Mesendoderm (in vitro differentiated cells): ENCODE results near the gene SLC30A4.

Experiments
- DNase-seq: peaks from one replicate; pipeline ENCODE4 v3.0.0; 2013
- H2AK5ac ChIP-seq: 2 replicates; pipeline ENCODE4 v1.6.1; 2013; ENCODE audit warnings: low read length, inconsistent platforms
- H2BK120ac ChIP-seq: 2 replicates; pipeline ENCODE4 v1.6.1; 2013; ENCODE audit warnings: low read depth, mild to moderate bottlenecking, low read length, moderate library complexity, mixed read lengths
- H2BK15ac ChIP-seq: replicated peaks from 2 replicates; pipeline ENCODE4 v1.6.1; 2013; ENCODE audit warnings: low read depth, mild to moderate bottlenecking, moderate library complexity
- H2BK5ac ChIP-seq: 2 replicates; pipeline ENCODE4 v1.6.1; 2013; ENCODE audit warnings: low read length, inconsistent platforms
- H3K18ac ChIP-seq: 2 replicates; pipeline ENCODE4 v1.6.1; 2013; ENCODE audit warnings: mild to moderate bottlenecking, low read length, mixed read lengths
- H3K23ac ChIP-seq: one replicate; pipeline ENCODE4 v1.6.1; 2013; ENCODE audit warnings: low read length
- H3K27ac ChIP-seq: 2 replicates; pipeline ENCODE4 v1.5.1; 2013; ENCODE audit warnings: low read depth, mild to moderate bottlenecking, inconsistent platforms, low read length, moderate library complexity
- H3K27me3 ChIP-seq: 2 replicates; pipeline ENCODE4 v1.6.1; 2013; ENCODE audit warnings: low read length, control low read depth, mild to moderate bottlenecking, inconsistent platforms; ENCODE audit not compliant: insufficient read depth, poor library complexity
- H3K36me3 ChIP-seq: 2 replicates; pipeline ENCODE4 v1.6.1; 2013; ENCODE audit warnings: low read length, inconsistent platforms; ENCODE audit not compliant: control insufficient read depth, insufficient read depth
- H3K4ac ChIP-seq: one replicate; pipeline ENCODE4 v1.6.1; 2013; ENCODE audit warnings: low read depth, mild to moderate bottlenecking, low read length, moderate library complexity
- H3K4me1 ChIP-seq: 2 replicates; pipeline ENCODE4 v1.6.1; 2013; ENCODE audit warnings: low read depth, low read length, inconsistent platforms; ENCODE audit not compliant: control insufficient read depth
- H3K4me2 ChIP-seq: 2 replicates; pipeline ENCODE4 v1.6.1; 2013; ENCODE audit warnings: low read length
- H3K4me3 ChIP-seq: 2 replicates; pipeline ENCODE4 v1.5.1; 2013; ENCODE audit warnings: mild to moderate bottlenecking, low read length
- H3K56ac ChIP-seq: one replicate; pipeline ENCODE4 v1.6.1; 2013; ENCODE audit warnings: low read length
- H3K79me1 ChIP-seq: 2 replicates; pipeline ENCODE4 v1.6.1; 2013; ENCODE audit warnings: low read length, inconsistent platforms
- H3K79me2 ChIP-seq: 2 replicates; pipeline ENCODE4 v1.6.1; 2013; ENCODE audit warnings: mild to moderate bottlenecking, low read length; ENCODE audit not compliant: control insufficient read depth, insufficient read depth
- H3K9ac ChIP-seq: 2 replicates; pipeline ENCODE4 v1.6.1; 2013; ENCODE audit warnings: low read length, inconsistent platforms
- H4K5ac ChIP-seq: one replicate; pipeline ENCODE4 v1.6.1; 2013; ENCODE audit warnings: low read length
- H4K8ac ChIP-seq: one replicate; pipeline ENCODE4 v1.6.1; 2013; ENCODE audit warnings: low read depth, mild to moderate bottlenecking, control low read depth, low read length, moderate library complexity
- WGBS: extraction: QIAGEN DNeasy Blood & Tissue Kit; methylation state at CpG from one replicate; pipeline ENCODE4 v1.1.7; 2013; ENCODE audit warnings: low lambda C conversion rate, missing lambda C conversion rate; ENCODE audit not compliant: insufficient coverage; ENCODE audit errors: extremely low coverage; 5-methylcytosine and 5-hydroxymethylcytosine counted together

Gene SLC30A4

GRCh38 chr15:45439521-45440260 is 82.9 kb downstream of the SLC30A4 start:
- H2AK5ac ChIP-seq: no peak overlapping the region
- no peaks in the 10 kb centered on the region for H3K79me2 ChIP-seq
- H3K4me3 ChIP-seq: no peak overlapping the region
- no peak overlapping the region for H3K56ac ChIP-seq
- no peaks in the 10 kb centered on the region for H3K4me1 ChIP-seq
- H3K27ac ChIP-seq: no peak overlapping the region
- H3K18ac ChIP-seq: no peak overlapping the region
- no peaks in the 10 kb centered on the region for H3K79me1 ChIP-seq
- no CpG with 5 or more reads among the region's 5 CpGs for WGBS
- no peak overlapping the region for H3K9ac ChIP-seq
- no peak overlapping the region for H3K4ac ChIP-seq
- H2BK120ac ChIP-seq: no peak overlapping the region
- H2BK15ac ChIP-seq: no peak overlapping the region
- no peak overlapping the region for H4K5ac ChIP-seq
- no peak overlapping the region for H2BK5ac ChIP-seq
- no peak overlapping the region for H4K8ac ChIP-seq
- no peaks in the 10 kb centered on the region for H3K36me3 ChIP-seq
- H3K23ac ChIP-seq: no peak overlapping the region
- no peaks in the 10 kb centered on the region for H3K27me3 ChIP-seq
- no peak for DNase-seq
- no peak overlapping the region for H3K4me2 ChIP-seq

- no peaks in the 10 kb centered on the region for H3K79me1 ChIP-seq
These were observed 87.2 kb downstream of the SLC30A4 start for GRCh38 chr15:45435124-45435903.

GRCh38 chr15:45434078-45434567 is 88.4 kb downstream of the SLC30A4 start:
- H4K5ac ChIP-seq: no peak overlapping the region
- no peak overlapping the region for H4K8ac ChIP-seq
- H3K4me3 ChIP-seq: no peak overlapping the region
- no peak overlapping the region for H3K18ac ChIP-seq
- no peak overlapping the region for H3K23ac ChIP-seq
- no peak overlapping the region for H2BK5ac ChIP-seq
- no peak overlapping the region for H3K4ac ChIP-seq
- no peak overlapping the region for H3K56ac ChIP-seq
- H3K36me3 ChIP-seq: no peaks in the 10 kb centered on the region
- H3K4me2 ChIP-seq: no peak overlapping the region
- no peak overlapping the region for H2BK15ac ChIP-seq
- no peaks in the 10 kb centered on the region for H3K79me2 ChIP-seq
- H2BK120ac ChIP-seq: no peak overlapping the region
- H3K4me1 ChIP-seq: no peaks in the 10 kb centered on the region
- no peaks in the 10 kb centered on the region for H3K79me1 ChIP-seq
- no peak overlapping the region for H2AK5ac ChIP-seq
- no CpG with 5 or more reads among the region's 2 CpGs for WGBS
- H3K27me3 ChIP-seq: no peaks in the 10 kb centered on the region
- no peak for DNase-seq
- no peak overlapping the region for H3K9ac ChIP-seq
- H3K27ac ChIP-seq: no peak overlapping the region

More at GRCh38 chr15:45435124-45435903, 87.2 kb downstream of the SLC30A4 start:
- WGBS: no CpG with 5 or more reads among the region's 8 CpGs
- Histone ChIP-seq H3K9ac (no peak overlapping the region), H3K79me2 (no peaks in the 10 kb centered on the region), H3K27me3 (no peaks in the 10 kb centered on the region), H4K8ac (no peak overlapping the region), H3K4me1 (no peaks in the 10 kb centered on the region), H3K27ac (no peak overlapping the region), H3K4me2 (no peak overlapping the region), H2BK5ac (no peak overlapping the region), H3K18ac (no peak overlapping the region), H2AK5ac (no peak overlapping the region), H4K5ac (no peak overlapping the region), H3K4me3 (no peak overlapping the region), H3K4ac (no peak overlapping the region), H2BK120ac (no peak overlapping the region), H2BK15ac (no peak overlapping the region), H3K36me3 (no peaks in the 10 kb centered on the region), H3K23ac (no peak overlapping the region), H3K56ac (no peak overlapping the region)
- DNase-seq: no peak

GRCh38 chr15:45431511-45431910 is 91.0 kb downstream of the SLC30A4 start:
- no peaks in the 10 kb centered on the region for H3K36me3 ChIP-seq
- H3K18ac ChIP-seq: no peak overlapping the region
- H3K79me1 ChIP-seq: no peaks in the 10 kb centered on the region
- H2AK5ac ChIP-seq: no peak overlapping the region
- no peak overlapping the region for H2BK15ac ChIP-seq
- H3K27me3 ChIP-seq: no peaks in the 10 kb centered on the region
- H3K27ac ChIP-seq: no peak overlapping the region
- H3K9ac ChIP-seq: no peak overlapping the region
- H3K4me2 ChIP-seq: no peak overlapping the region
- no peaks in the 10 kb centered on the region for H3K4me1 ChIP-seq
- H3K4ac ChIP-seq: no peak overlapping the region
- no peak overlapping the region for H2BK120ac ChIP-seq
- H3K79me2 ChIP-seq: no peaks in the 10 kb centered on the region
- H4K5ac ChIP-seq: no peak overlapping the region
- WGBS: no CpG with 5 or more reads among the region's 2 CpGs
- no peak overlapping the region for H3K56ac ChIP-seq
- H3K4me3 ChIP-seq: no peak overlapping the region
- DNase-seq: peak; percentile 37
- no peak overlapping the region for H2BK5ac ChIP-seq
- no peak overlapping the region for H4K8ac ChIP-seq
- H3K23ac ChIP-seq: no peak overlapping the region

DNA sequence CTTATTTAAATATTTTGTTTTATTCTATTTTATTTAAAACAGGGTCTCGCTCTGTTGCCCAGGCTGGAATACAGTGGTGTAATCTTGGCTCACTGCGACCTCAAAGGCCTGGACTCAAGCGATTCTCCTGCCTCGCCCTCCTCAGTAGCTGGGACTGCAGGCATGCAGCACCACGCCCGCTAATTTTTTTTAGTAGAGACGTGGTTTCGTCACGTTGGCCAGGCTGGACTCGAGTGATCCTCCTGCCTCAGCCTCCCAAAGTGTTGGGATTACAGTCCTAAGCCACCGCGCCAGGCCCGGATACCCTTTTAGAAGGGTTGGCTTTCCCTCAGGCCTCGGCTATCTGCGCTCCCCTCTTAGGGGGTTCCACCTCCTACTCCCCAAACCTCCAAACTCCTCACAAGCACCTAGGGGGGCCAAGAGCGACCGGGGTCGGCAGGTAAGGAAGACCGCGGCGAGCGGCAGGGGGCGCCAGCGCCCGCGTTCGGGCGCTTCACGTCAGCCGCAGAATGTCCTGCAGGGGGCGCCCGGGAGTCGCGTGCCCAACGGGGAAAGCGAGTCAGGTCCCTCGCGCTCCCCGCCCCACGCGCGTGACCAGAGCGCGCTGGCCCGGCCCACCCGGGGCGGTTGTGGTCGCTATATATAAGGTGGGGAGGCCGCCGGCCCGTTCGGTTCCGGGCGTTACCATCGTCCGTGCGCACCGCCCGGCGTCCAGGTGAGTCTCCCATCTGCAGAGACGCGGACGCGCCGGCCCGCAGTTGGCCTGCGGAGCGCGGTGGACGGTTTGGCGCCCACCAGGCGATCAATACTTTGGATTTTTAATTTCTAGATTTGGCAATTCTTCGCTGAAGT is 92.4 kb downstream of the SLC30A4 start:
- no peaks in the 10 kb centered on the region for H3K27me3 ChIP-seq
- no CpG with 5 or more reads among the region's 73 CpGs for WGBS

More for the DNA sequence above, 92.4 kb downstream of the SLC30A4 start:
- H4K8ac ChIP-seq: no peak overlapping the region
- H3K9ac ChIP-seq: no peak overlapping the region
- no peak overlapping the region for H2BK120ac ChIP-seq
- no peak overlapping the region for H3K4ac ChIP-seq
- H3K4me3 ChIP-seq: no peak overlapping the region
- no peak overlapping the region for H2BK15ac ChIP-seq
- no peak overlapping the region for H2BK5ac ChIP-seq
- H3K27ac ChIP-seq: no peak overlapping the region
- H3K18ac ChIP-seq: no peak overlapping the region
- H3K23ac ChIP-seq: no peak overlapping the region
- no peak overlapping the region for H3K56ac ChIP-seq
- H3K79me2 ChIP-seq: no peaks in the 10 kb centered on the region
- H3K4me1 ChIP-seq: no peaks in the 10 kb centered on the region
- peak overlapping the region; percentile 52 for H3K4me2 ChIP-seq
- no peaks in the 10 kb centered on the region for H3K79me1 ChIP-seq
- no peak overlapping the region for H2AK5ac ChIP-seq
- no peaks in the 10 kb centered on the region for H3K36me3 ChIP-seq
- H4K5ac ChIP-seq: no peak overlapping the region
- DNase-seq: peak; percentile 56
